Activated CD4-positive, alpha-beta T cell treated with anti-CD3 and anti-CD28 coated beads for 36 hours (primary cell): Measurements from ENCODE around the gene SFRP5. TPM values are rescaled to one million over a fixed set of nuclear protein-coding genes. Genes with fewer than 3 reads are reported as not detected.

Experiments
- ATAC-seq: fragments of 200-7000 bp; cut with Tn5 transposase; one replicate; pipeline ENCODE4 v1.10.0; 2021; ENCODE audit warnings: mild to moderate bottlenecking, moderate library complexity
- CTCF ChIA-PET: fragments of 350-600 bp; sonication (Branson Sonifier 250); formaldehyde crosslinking; loops from one replicate; lab custom pipeline; 2021; ENCODE audit warnings: antibody characterized with exemption; lab: Charles Lee
- POLR2A ChIA-PET: fragments of 350-600 bp; sonication (Branson Sonifier 250); formaldehyde crosslinking; loops from one replicate; lab custom pipeline; 2021; ENCODE audit warnings: antibody characterized with exemption, inconsistent platforms; lab: Charles Lee
- DNase-seq: peaks from one replicate; pipeline ENCODE4 v3.0.0-alpha.2; 2020
- H3K27ac Mint-ChIP-seq: one replicate; pipeline ENCODE4 v1.8.0; 2021; ENCODE audit warnings: mixed read lengths
- H3K27me3 Mint-ChIP-seq: one replicate; pipeline ENCODE4 v1.8.0; 2021; ENCODE audit warnings: mixed read lengths
- H3K36me3 Mint-ChIP-seq: one replicate; pipeline ENCODE4 v1.8.0; 2021; ENCODE audit warnings: low read depth, mixed read lengths
- H3K4me1 Mint-ChIP-seq: one replicate; pipeline ENCODE4 v1.8.0; 2021; ENCODE audit warnings: mixed read lengths
- H3K4me3 Mint-ChIP-seq: one replicate; pipeline ENCODE4 v1.8.0; 2021; ENCODE audit warnings: mild to moderate bottlenecking, moderate library complexity, mixed read lengths
- H3K9me3 Mint-ChIP-seq: one replicate; pipeline ENCODE4 v1.8.0; 2021; ENCODE audit warnings: low read depth, mixed read lengths
- intact Hi-C, 2 experiments: fragments of 100-400 bp; cut with DNase I in 1 of 2; cut with micrococcal nuclease in 1 of 2; formaldehyde crosslinking; loops; one replicate each; pipeline versions ENCODE4 v1.14.2 to v1.15.1; 2022 to 2024; cut with DNase I, micrococcal nuclease
- total RNA-seq, 2 experiments: library from RNA; stranded (reverse); gene quantifications; one replicate each; pipeline ENCODE4 v1.2.3, GENCODE V29; 2021

The SFRP5 gene
- total RNA-seq, 2 experiments from 2014 or later = not detected

- no peak for ATAC-seq
- Mint-ChIP-seq H3K4me3 (no peak overlapping the region), H3K4me1 (no peaks in the 10 kb centered on the region), H3K27ac (no peak overlapping the region), H3K9me3 (no peaks in the 10 kb centered on the region), H3K36me3 (peaks cover 20% of the 10 kb centered on the region), H3K27me3 (no peaks in the 10 kb centered on the region)
- no peak for DNase-seq
- POLR2A ChIA-PET = interaction anchor here (1.1 kb wide), 1 partner anchor 77 kb away, joined by 5 read pairs; no protein-coding TSS in a partner anchor
- CTCF ChIA-PET = interaction anchor here (0.7 to 1.9 kb wide), 4 partner anchors 9 to 152 kb away, joined by 3 to 7 read pairs (median 4); no protein-coding TSS in a partner anchor
- intact Hi-C loops = no loop called here
Observed at GRCh38 chr10:97763411-97763810, 8.4 kb downstream of the SFRP5 start.

DNA sequence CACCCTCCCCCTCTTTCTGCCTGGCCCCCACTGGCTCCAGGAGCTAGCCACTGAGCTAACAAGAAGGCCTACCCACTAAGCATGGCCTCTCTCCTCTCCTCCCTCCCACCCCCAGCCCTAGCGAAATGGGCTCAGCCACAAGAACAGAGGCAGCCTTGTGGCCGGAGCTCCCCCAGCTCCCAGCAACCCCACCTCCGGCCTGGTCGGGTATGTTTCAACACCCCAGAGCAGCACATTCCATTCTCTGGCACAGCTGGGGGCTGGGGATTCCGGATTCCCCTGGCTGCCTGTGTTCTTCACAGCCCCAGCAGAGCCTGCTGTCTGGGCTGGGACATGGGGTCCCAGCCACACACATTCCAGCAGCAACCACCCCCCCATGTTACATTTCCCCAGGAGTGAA, 9.0 kb downstream of the SFRP5 start:
- intact Hi-C loops = no loop called here
- H3K27me3 Mint-ChIP-seq = no peaks in the 10 kb centered on the region
- no peak overlapping the region for H3K27ac Mint-ChIP-seq
- no peaks in the 10 kb centered on the region for H3K4me1 Mint-ChIP-seq
- CTCF ChIA-PET = interaction anchor here (0.7 to 1.9 kb wide), 6 partner anchors 10 to 152 kb away, joined by 3 to 7 read pairs (median 3); no protein-coding TSS in a partner anchor
- no peak overlapping the region for H3K4me3 Mint-ChIP-seq
- ATAC-seq = no peak
- no peak for DNase-seq
- H3K36me3 Mint-ChIP-seq = peaks cover 21% of the 10 kb centered on the region
- no peaks in the 10 kb centered on the region for H3K9me3 Mint-ChIP-seq
- POLR2A ChIA-PET = interaction anchor here (1.1 kb wide), 1 partner anchor 77 kb away, joined by 5 read pairs; no protein-coding TSS in a partner anchor

DNA sequence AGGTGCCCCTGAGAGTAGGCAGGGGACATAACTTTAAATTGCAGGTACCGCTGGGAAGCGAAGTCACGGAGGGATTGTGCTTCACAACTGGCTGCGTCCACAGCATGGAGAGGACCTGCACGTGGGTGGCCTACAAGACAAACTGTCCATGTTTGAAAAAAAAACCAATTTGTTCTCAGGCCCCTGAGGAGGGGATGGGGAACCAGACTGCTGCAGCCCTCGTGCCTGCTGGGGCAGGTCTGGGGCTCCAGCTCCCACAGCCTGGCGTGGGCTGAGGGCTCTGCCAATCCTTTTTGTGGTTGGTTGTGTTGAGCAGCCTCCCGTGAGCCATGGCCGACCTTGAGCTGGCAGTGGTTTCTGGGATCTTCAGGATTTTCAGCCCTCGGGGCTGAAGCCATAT, 9.7 kb downstream of the SFRP5 start:
- DNase-seq = no peak
- Mint-ChIP-seq H3K4me3 (no peak overlapping the region), H3K4me1 (no peaks in the 10 kb centered on the region), H3K27me3 (no peaks in the 10 kb centered on the region), H3K9me3 (no peaks in the 10 kb centered on the region), H3K27ac (no peak overlapping the region), H3K36me3 (peaks cover 27% of the 10 kb centered on the region)
- no peak for ATAC-seq
- ChIA-PET POLR2A (no interaction called here), CTCF (interaction anchor here (0.8 to 1.9 kb wide), 3 partner anchors 12 to 106 kb away, joined by 3 to 6 read pairs (median 3); no protein-coding TSS in a partner anchor)
- intact Hi-C loops = no loop called here

- intact Hi-C loops = no loop called here
- no peak overlapping the region for H3K27ac Mint-ChIP-seq
- H3K4me3 Mint-ChIP-seq = no peak overlapping the region
- H3K36me3 Mint-ChIP-seq = peaks cover 31% of the 10 kb centered on the region
- ChIA-PET CTCF (interaction anchor here (1.1 kb wide), 1 partner anchor 12 kb away, joined by 3 read pairs; no protein-coding TSS in a partner anchor), POLR2A (no interaction called here)
- no peaks in the 10 kb centered on the region for H3K27me3 Mint-ChIP-seq
- no peaks in the 10 kb centered on the region for H3K4me1 Mint-ChIP-seq
- H3K9me3 Mint-ChIP-seq = no peaks in the 10 kb centered on the region
- DNase-seq (no peak), ATAC-seq (no peak)
Observed at GRCh38 chr10:97761331-97761865, 10.4 kb downstream of the SFRP5 start.

DNA sequence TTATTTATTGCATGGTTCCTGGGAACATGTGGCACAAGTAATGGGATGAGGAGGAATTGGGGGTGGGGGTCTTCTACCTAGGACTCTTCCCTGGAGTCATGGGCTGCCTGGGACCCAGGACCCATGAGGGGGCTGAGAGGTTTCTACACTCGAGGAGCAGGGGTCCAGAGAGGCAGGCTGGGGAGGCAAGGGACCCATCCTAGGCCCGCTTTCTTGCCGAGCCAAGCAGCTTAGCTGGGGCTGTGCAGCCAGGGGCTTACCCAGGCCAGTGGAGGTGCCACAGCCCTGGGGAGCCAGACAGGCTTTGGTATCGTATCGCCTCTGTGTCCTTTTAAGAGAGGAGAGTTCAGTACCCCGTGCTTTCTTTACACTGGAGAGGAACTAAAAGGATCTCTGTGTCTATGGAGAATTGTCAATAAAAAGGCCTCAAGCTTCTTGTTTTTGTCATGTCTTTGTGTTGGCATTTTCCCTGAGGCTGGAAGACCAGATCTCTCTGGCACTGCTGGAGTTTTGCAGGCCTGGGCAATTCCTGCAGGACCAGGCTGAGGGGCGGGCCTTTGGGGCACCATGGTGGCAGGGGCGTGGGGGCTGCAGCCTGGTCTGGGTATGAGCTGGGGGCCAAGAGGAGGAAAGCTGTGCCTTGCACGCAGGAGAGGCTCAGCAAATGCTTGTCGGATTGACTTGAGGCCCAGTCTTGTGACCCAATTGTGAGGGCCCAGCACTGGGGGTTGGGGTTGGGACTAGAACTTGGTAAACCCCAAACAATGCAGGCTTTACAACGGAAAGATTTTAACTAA, 11.1 kb downstream of the SFRP5 start:
- Mint-ChIP-seq H3K27ac (no peak overlapping the region), H3K27me3 (no peaks in the 10 kb centered on the region), H3K9me3 (no peaks in the 10 kb centered on the region), H3K36me3 (peaks cover 32% of the 10 kb centered on the region), H3K4me3 (no peak overlapping the region), H3K4me1 (no peaks in the 10 kb centered on the region)
- CTCF ChIA-PET = interaction anchor here (1.0 kb wide), 3 partner anchors 10 to 36 kb away, joined by 3 to 4 read pairs (median 3); no protein-coding TSS in a partner anchor
- DNase-seq (no peak), ATAC-seq (no peak)
- intact Hi-C loops = no loop called here
- POLR2A ChIA-PET = interaction anchor here (0.7 kb wide), 1 partner anchor 1746 kb away, joined by 3 read pairs; no protein-coding TSS in a partner anchor

- H3K9me3 Mint-ChIP-seq = no peaks in the 10 kb centered on the region
- H3K27ac Mint-ChIP-seq = no peak overlapping the region
- CTCF ChIA-PET = interaction anchor here (1.0 to 1.3 kb wide), 5 partner anchors 9 to 39 kb away, joined by 3 to 4 read pairs (median 4); no protein-coding TSS in a partner anchor
- no peaks in the 10 kb centered on the region for H3K4me1 Mint-ChIP-seq
- ATAC-seq (no peak), DNase-seq (no peak)
- intact Hi-C loops = loop anchor here in 1 of 2 experiments (1.0 kb wide), 2 partner anchors 109 to 285 kb away; no protein-coding TSS in a partner anchor
- no peaks in the 10 kb centered on the region for H3K27me3 Mint-ChIP-seq
- H3K4me3 Mint-ChIP-seq = no peak overlapping the region
- H3K36me3 Mint-ChIP-seq = peaks cover 35% of the 10 kb centered on the region
- POLR2A ChIA-PET = interaction anchor here (0.7 kb wide), 1 partner anchor 1746 kb away, joined by 3 read pairs; no protein-coding TSS in a partner anchor
Observed at GRCh38 chr10:97759946-97760345, 11.9 kb downstream of the SFRP5 start.

DNA sequence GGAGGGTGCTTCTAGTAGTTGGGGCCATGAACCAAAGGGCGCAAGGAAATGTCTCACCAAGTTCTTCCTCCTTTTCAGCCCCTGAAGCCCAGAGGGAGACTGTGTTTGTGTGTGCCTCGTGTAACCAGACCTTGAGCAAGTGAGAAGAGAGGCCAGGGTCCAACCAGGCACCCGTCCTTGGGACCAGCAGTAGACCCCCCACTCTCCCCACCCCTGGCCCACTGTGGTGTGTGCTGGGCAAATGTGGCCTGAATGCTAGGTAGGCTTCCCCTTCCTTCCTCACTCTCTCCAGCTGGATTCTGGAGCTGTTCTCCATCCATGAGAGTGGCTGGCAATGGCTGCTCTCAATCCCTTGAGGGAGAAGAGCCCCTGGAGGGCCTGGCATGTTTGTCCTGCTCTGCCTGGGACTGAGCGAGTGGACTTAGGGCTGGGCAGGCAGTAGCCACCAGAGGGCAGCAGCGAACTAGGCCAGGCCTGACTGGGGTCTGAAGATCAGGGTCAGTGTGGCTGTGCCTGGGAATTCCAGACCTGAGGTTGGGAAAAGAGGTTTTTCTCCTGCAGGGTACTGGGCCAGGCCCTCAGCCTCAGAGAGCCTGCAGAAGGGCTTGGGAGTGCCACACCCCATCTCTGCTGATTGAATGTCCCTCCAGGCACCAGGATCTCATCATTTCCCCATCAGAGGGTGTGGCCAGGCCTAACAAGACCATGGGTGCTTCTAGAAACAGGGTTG, 12.5 kb downstream of the SFRP5 start:
- no peaks in the 10 kb centered on the region for H3K4me1 Mint-ChIP-seq
- POLR2A ChIA-PET = interaction anchor here (0.7 kb wide), 1 partner anchor 1745 kb away, joined by 3 read pairs; no protein-coding TSS in a partner anchor
- peak; percentile 73 for DNase-seq
- ATAC-seq = peak; percentile 72
- CTCF ChIA-PET = interaction anchor here (0.6 to 1.5 kb wide), 6 partner anchors 16 to 283 kb away, joined by 3 to 4 read pairs (median 4); no protein-coding TSS in a partner anchor
- intact Hi-C loops = loop anchor here in 1 of 2 experiments (1.0 kb wide), 2 partner anchors 110 to 286 kb away; no protein-coding TSS in a partner anchor
- no peak overlapping the region for H3K4me3 Mint-ChIP-seq
- no peaks in the 10 kb centered on the region for H3K9me3 Mint-ChIP-seq
- peaks cover 41% of the 10 kb centered on the region for H3K36me3 Mint-ChIP-seq
- no peak overlapping the region for H3K27ac Mint-ChIP-seq
- H3K27me3 Mint-ChIP-seq = no peaks in the 10 kb centered on the region

GRCh38 chr10:97757471-97757870, 14.3 kb downstream of the SFRP5 start:
- ATAC-seq (no peak), DNase-seq (no peak)
- ChIA-PET POLR2A (no interaction called here), CTCF (interaction anchor here (0.7 to 1.2 kb wide), 2 partner anchors 10 to 111 kb away, joined by 4 to 7 read pairs; no protein-coding TSS in a partner anchor)
- Mint-ChIP-seq H3K9me3 (no peaks in the 10 kb centered on the region), H3K4me3 (no peak overlapping the region), H3K4me1 (no peaks in the 10 kb centered on the region), H3K27me3 (no peaks in the 10 kb centered on the region), H3K27ac (no peak overlapping the region), H3K36me3 (peaks cover 57% of the 10 kb centered on the region)
- intact Hi-C loops = no loop called here

- no peak overlapping the region for H3K4me3 Mint-ChIP-seq
- no peaks in the 10 kb centered on the region for H3K9me3 Mint-ChIP-seq
- intact Hi-C loops = no loop called here
- no peak overlapping the region for H3K27ac Mint-ChIP-seq
- H3K36me3 Mint-ChIP-seq = peaks cover 62% of the 10 kb centered on the region
- DNase-seq (no peak), ATAC-seq (no peak)
- no peaks in the 10 kb centered on the region for H3K4me1 Mint-ChIP-seq
- H3K27me3 Mint-ChIP-seq = no peaks in the 10 kb centered on the region
- CTCF ChIA-PET = interaction anchor here (0.8 kb wide), 1 partner anchor 40 kb away, joined by 4 read pairs; no protein-coding TSS in a partner anchor
- POLR2A ChIA-PET = no interaction called here
Observed at GRCh38 chr10:97755718-97756117, 16.1 kb downstream of the SFRP5 start.

- no peaks in the 10 kb centered on the region for H3K4me1 Mint-ChIP-seq
- H3K36me3 Mint-ChIP-seq = peaks cover 55% of the 10 kb centered on the region
- CTCF ChIA-PET = interaction anchor here (0.8 kb wide), 1 partner anchor 41 kb away, joined by 4 read pairs; no protein-coding TSS in a partner anchor
- no peaks in the 10 kb centered on the region for H3K9me3 Mint-ChIP-seq
- POLR2A ChIA-PET = no interaction called here
- no peaks in the 10 kb centered on the region for H3K27me3 Mint-ChIP-seq
- intact Hi-C loops = no loop called here
- ATAC-seq = no peak
- no peak overlapping the region for H3K27ac Mint-ChIP-seq
- H3K4me3 Mint-ChIP-seq = no peak overlapping the region
- no peak for DNase-seq
Observed at GRCh38 chr10:97754726-97755125, 17.1 kb downstream of the SFRP5 start.
